HepG2 (cell line): Measurements from ENCODE around the gene KRCC1. TPM values are rescaled to one million over a fixed set of nuclear protein-coding genes. Genes with fewer than 3 reads are reported as not detected.

Experiments
- ATAC-seq: fragments of 200-7000 bp; cut with Tn5 transposase; 3 replicates; pipeline ENCODE4 v1.9.1; 2020; ENCODE audit warnings: mild to moderate bottlenecking, moderate library complexity
- BruUV-seq: library from RNA; stranded (reverse); fragments of 400-500 nt; replicated peaks from 2 replicates; lab custom pipeline; 2021; lab: Mats Ljungman, UMichigan
- CTCF ChIA-PET: fragments of 300-600 bp; formaldehyde crosslinking; extraction: SDS; loops from one replicate; lab custom pipeline; 2021; ENCODE audit warnings: low total read pairs, inconsistent platforms, low intra/inter-chr PET ratio; lab: Yijun Ruan, JAX
- POLR2A ChIA-PET: fragments of 350-600 bp; sonication (Branson Sonifier 250); formaldehyde crosslinking; loops from one replicate; lab custom pipeline; 2020; ENCODE audit warnings: antibody characterized with exemption, inconsistent platforms; lab: Yijun Ruan, JAX
- DNase-seq: peaks from one replicate; pipeline ENCODE4 v3.0.0-alpha.2; 2015; ENCODE audit warnings: low spot score
- FAIRE-seq: peaks from 3 replicates; lab custom pipeline; 2011; peaks lifted over from hg19 to GRCh38; lab: Jason Lieb, UNC
- H2AFZ ChIP-seq: one replicate; pipeline ENCODE4 v1.6.1; 2011; ENCODE audit warnings: low read length, inconsistent platforms
- H3K27ac ChIP-seq: fragments of 300-600 bp; 3 replicates; pipeline ENCODE4 v1.8.0; 2011; ENCODE audit warnings: mixed run types, mild to moderate bottlenecking, mixed read lengths, low read length, inconsistent platforms; ENCODE audit not compliant: insufficient read depth; ENCODE audit errors: extremely low read length
- H3K27me3 ChIP-seq, 2 experiments: fragments of 200-600 bp in 1 of 2; 2 replicates in 1 of 2; 3 replicates in 1 of 2; pipeline versions ENCODE4 v1.6.0 to v1.8.0; 2011; ENCODE audit warnings: low read length in 2 of 2, mild to moderate bottlenecking in 2 of 2, moderate library complexity in 2 of 2, inconsistent platforms in 1 of 2; ENCODE audit not compliant: insufficient read depth in 2 of 2, control insufficient read depth in 1 of 2
- H3K36me3 ChIP-seq, 2 experiments: fragments of 200-600 bp in 1 of 2; replicated peaks in 1 of 2; 2 replicates in 1 of 2; 3 replicates in 1 of 2; pipeline versions ENCODE4 v1.5.1 to v1.8.0; 2011; ENCODE audit warnings: low read length in 2 of 2, inconsistent platforms in 1 of 2; ENCODE audit not compliant: insufficient read depth in 2 of 2, control insufficient read depth in 1 of 2
- H3K4me1 ChIP-seq: 2 replicates; pipeline ENCODE4 v1.5.1; 2012; ENCODE audit warnings: low read length, inconsistent platforms; ENCODE audit not compliant: insufficient read depth
- H3K4me2 ChIP-seq: 2 replicates; pipeline ENCODE4 v1.6.0; 2011; ENCODE audit warnings: low read depth, low read length, inconsistent platforms
- H3K4me3 ChIP-seq, 3 experiments: fragments of 200-600 bp in 1 of 3; sonication (generic), shearing (Covaris generic) in 1 of 3; replicated peaks in 1 of 3; 2 replicates each; pipeline ENCODE4 v1.5.1; 2011 to 2016; ENCODE audit warnings: low read length in 3 of 3, inconsistent platforms in 2 of 3, low read depth in 2 of 3, mild to moderate bottlenecking in 2 of 3, control low read depth in 1 of 3, mixed read lengths in 1 of 3; ENCODE audit not compliant: insufficient read depth in 1 of 3
- H3K79me2 ChIP-seq: one replicate; pipeline ENCODE4 v1.6.1; 2011; ENCODE audit warnings: low read length, inconsistent platforms; ENCODE audit not compliant: insufficient read depth
- H3K9ac ChIP-seq: 2 replicates; pipeline ENCODE4 v1.6.0; 2011; ENCODE audit warnings: mild to moderate bottlenecking, low read depth, low read length, inconsistent platforms; ENCODE audit not compliant: insufficient read depth
- H3K9me3 ChIP-seq: 2 replicates; pipeline ENCODE4 v1.5.1; 2012; ENCODE audit warnings: mild to moderate bottlenecking, low read length
- H4K20me1 ChIP-seq: 2 replicates; pipeline ENCODE4 v1.6.0; 2011; ENCODE audit warnings: inconsistent platforms, mild to moderate bottlenecking, low read length, moderate library complexity; ENCODE audit not compliant: insufficient read depth
- BCL6 ChIP-seq: IDR thresholded peaks from 2 replicates; pipeline ENCODE4 v1.6.1; 2016; ENCODE audit warnings: missing genetic modification reagents, missing compliant biosample characterization
- CBX1 ChIP-seq: IDR thresholded peaks from one replicate; pipeline ENCODE4 v1.6.1; 2016; ENCODE audit warnings: antibody characterized with exemption, low read depth
- ISL2 ChIP-seq: sonication (generic); formaldehyde crosslinking; IDR thresholded peaks from 2 replicates; pipeline ENCODE4 v1.5.0; 2020; ENCODE audit warnings: missing genetic modification reagents
- NFE2L1 ChIP-seq: sonication (generic); formaldehyde crosslinking; IDR thresholded peaks from 2 replicates; pipeline ENCODE4 v1.4.0; 2020; ENCODE audit warnings: missing genetic modification reagents, mild to moderate bottlenecking, borderline replicate concordance
- SAFB2 ChIP-seq: sonication (generic); formaldehyde crosslinking; IDR thresholded peaks from 2 replicates; pipeline ENCODE4 v1.5.1; 2020; ENCODE audit warnings: missing genetic modification reagents, low read depth, mild to moderate bottlenecking, borderline replicate concordance
- STAG1 ChIP-seq: sonication (generic); formaldehyde crosslinking; IDR thresholded peaks from 2 replicates; pipeline ENCODE4 v1.4.0; 2020; ENCODE audit warnings: missing genetic modification reagents
- TCF12 ChIP-seq, 2 experiments: fragments of 450-650 bp in 1 of 2; sonication (generic) in 1 of 2; formaldehyde crosslinking in 1 of 2; IDR thresholded peaks; 2 replicates each; pipeline versions ENCODE4 v1.6.1 to v1.8.0; 2017 to 2022; ENCODE audit warnings: antibody characterized with exemption in 1 of 2, mild to moderate bottlenecking in 1 of 2, missing genetic modification reagents in 1 of 2, moderate library complexity in 1 of 2
- ZFP36L1 ChIP-seq: sonication (generic); formaldehyde crosslinking; IDR thresholded peaks from 2 replicates; pipeline ENCODE4 v1.8.0; 2022; ENCODE audit warnings: mild to moderate bottlenecking, missing genetic modification reagents, moderate library complexity
- ZNF576 ChIP-seq: sonication (generic); formaldehyde crosslinking; IDR thresholded peaks from 2 replicates; pipeline ENCODE4 v1.4.0; 2020; ENCODE audit warnings: mild to moderate bottlenecking, missing genetic modification reagents
- ZNF720 ChIP-seq: sonication (generic); formaldehyde crosslinking; IDR thresholded peaks from 2 replicates; pipeline ENCODE4 v1.4.0; 2020; ENCODE audit warnings: missing genetic modification reagents
- ZNF747 ChIP-seq: sonication (generic); formaldehyde crosslinking; IDR thresholded peaks from 2 replicates; pipeline ENCODE4 v1.8.1; 2023; ENCODE audit warnings: missing genetic modification reagents, mild to moderate bottlenecking, borderline replicate concordance
- ZNF768 ChIP-seq: sonication (generic); formaldehyde crosslinking; IDR thresholded peaks from 2 replicates; pipeline ENCODE4 v1.4.0; 2020; ENCODE audit warnings: missing genetic modification reagents
- ZNF775 ChIP-seq: sonication (generic); formaldehyde crosslinking; IDR thresholded peaks from 2 replicates; pipeline ENCODE4 v1.4.0; 2020; ENCODE audit warnings: missing genetic modification reagents, mild to moderate bottlenecking, moderate library complexity, borderline replicate concordance
- WGBS: methylation state at CpG from one replicate; pipeline ENCODE4 v1.1.6; 2017; ENCODE audit warnings: low lambda C conversion rate; 5-methylcytosine and 5-hydroxymethylcytosine counted together
- in situ Hi-C: cut with HindIII; loops from 2 replicates; pipeline ENCODE4 v1.10.0; 2017; ENCODE audit warnings: low pct_unique_long_range_greater_than_20kb; ENCODE audit not compliant: extremely low pct_ligation_motif_present
- intact Hi-C: fragments of 100-400 bp; cut with micrococcal nuclease; formaldehyde crosslinking; loops from one replicate; pipeline ENCODE4 v1.10.0; 2022; ENCODE audit not compliant: unreplicated experiment
- polyA plus RNA-seq, 8 experiments: library from polyadenylated mRNA; depleted of rRNA in 3 of 8; stranded (reverse) in 7 of 8; unstranded in 1 of 8; fragments of >200 nt; fragmentation: Illumina TruSeq in 4 of 8; extraction: Trizol in 4 of 8; gene quantifications; 2 replicates each; pipeline versions ENCODE4 v1.2.1 to v1.2.3, GENCODE V29; 2011 to 2016; ENCODE audit warnings: low read depth in 4 of 8, missing spikeins in 1 of 8, mixed read lengths in 1 of 8; ENCODE audit not compliant: insufficient read depth in 1 of 8
- total RNA-seq, 5 experiments: library from RNA; depleted of rRNA; stranded (reverse); fragments of >200 nt; fragmentation: Illumina TruSeq; extraction: Trizol; gene quantifications; 2 replicates each; pipeline ENCODE4 v1.2.3, GENCODE V29; 2016; ENCODE audit warnings: low read depth in 1 of 5
- TF ChIP-seq, protein P1 (sequence below): sonication (generic); formaldehyde crosslinking; IDR thresholded peaks from 2 replicates; pipeline ENCODE4 v1.4.0; 2020; ENCODE audit warnings: mild to moderate bottlenecking, low read depth, missing genetic modification reagents
- TF ChIP-seq, protein P2 (sequence below): sonication (generic); formaldehyde crosslinking; IDR thresholded peaks from 2 replicates; pipeline ENCODE4 v1.4.0; 2020; ENCODE audit warnings: mild to moderate bottlenecking, missing genetic modification reagents
- TF ChIP-seq, protein P3 (sequence below): IDR thresholded peaks from 2 replicates; pipeline ENCODE4 v1.6.1; 2016; ENCODE audit warnings: low read depth
- TF ChIP-seq, protein P4 (sequence below): sonication (generic); formaldehyde crosslinking; IDR thresholded peaks from 2 replicates; pipeline ENCODE4 v1.5.0; 2020; ENCODE audit warnings: mild to moderate bottlenecking, missing genetic modification reagents

KRCC1 gene
- total and polyA plus RNA-seq, 2 of the 13 experiments (the other 11 are each of a cell fraction or from before 2014, with no cell fraction given), result 6.5 to 7.7 TPM

DNA sequence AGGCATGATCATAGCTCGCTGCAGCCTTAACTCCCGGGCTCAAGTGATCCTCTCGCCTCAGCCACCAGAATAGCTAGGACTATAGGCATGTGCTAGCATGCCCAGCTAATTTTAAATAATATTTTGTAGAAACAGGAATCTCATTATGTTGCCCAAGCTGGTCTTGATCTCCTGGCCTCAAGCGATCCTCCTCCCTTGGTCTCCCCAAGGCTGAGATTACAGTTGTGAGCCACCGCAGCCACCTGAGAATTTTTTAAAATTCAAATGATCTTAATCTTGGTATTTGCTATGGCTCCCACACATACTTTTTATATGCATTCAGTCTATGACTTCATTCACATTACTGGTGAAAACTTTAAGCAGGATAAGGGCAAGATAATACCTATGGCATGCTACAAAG is 13.1 kb downstream of the KRCC1 start:
- Histone ChIP-seq H3K9ac (no peak overlapping the region), H3K79me2 (no peaks in the 10 kb centered on the region), H3K4me3 (no peak overlapping the region), H3K4me2 (no peak overlapping the region), H3K4me1 (peaks cover 15% of the 10 kb centered on the region), H3K27ac (no peak overlapping the region), H3K36me3 (no peaks in the 10 kb centered on the region), H4K20me1 (no peaks in the 10 kb centered on the region), H3K27me3 (no peaks in the 10 kb centered on the region), H3K9me3 (no peaks in the 10 kb centered on the region), H2AFZ (no peak overlapping the region)
- CTCF ChIA-PET, result no interaction called here
- in situ Hi-C loops, result no loop called here
- intact Hi-C loops, result no loop called here
- FAIRE-seq, result no peak
- WGBS, result 98% methylated on average over 5 of the region's 5 CpGs
- no TSS peak for BruUV-seq
- ATAC-seq, result no peak
- POLR2A ChIA-PET, result interaction anchor here (1.5 kb wide), 1 partner anchor 27 kb away, joined by 4 read pairs; the partner anchor contains the start of gene RNU2-63P
- DNase-seq, result no peak
- TF ChIP-seq BCL6 (no peak), TCF12 (IDR thresholded peaks at IDR 0.05) (no peak), TCF12 (CRISPR knock-in tag; IDR thresholded peaks at IDR 0.05) (no peak), ZNF720 (no peak), NFE2L1 (CRISPR knock-in tag) (no peak), SAFB2 (CRISPR knock-in tag) (no peak), ISL2 (no peak), STAG1 (CRISPR knock-in tag) (no peak), ZNF775 (CRISPR knock-in tag) (no peak), ZNF768 (CRISPR knock-in tag) (no peak), ZFP36L1 (CRISPR knock-in tag) (no peak), ZNF747 (CRISPR knock-in tag) (no peak), ZNF576 (CRISPR knock-in tag) (no peak), CBX1 (no peak)
- TF ChIP-seq, protein P1, sequence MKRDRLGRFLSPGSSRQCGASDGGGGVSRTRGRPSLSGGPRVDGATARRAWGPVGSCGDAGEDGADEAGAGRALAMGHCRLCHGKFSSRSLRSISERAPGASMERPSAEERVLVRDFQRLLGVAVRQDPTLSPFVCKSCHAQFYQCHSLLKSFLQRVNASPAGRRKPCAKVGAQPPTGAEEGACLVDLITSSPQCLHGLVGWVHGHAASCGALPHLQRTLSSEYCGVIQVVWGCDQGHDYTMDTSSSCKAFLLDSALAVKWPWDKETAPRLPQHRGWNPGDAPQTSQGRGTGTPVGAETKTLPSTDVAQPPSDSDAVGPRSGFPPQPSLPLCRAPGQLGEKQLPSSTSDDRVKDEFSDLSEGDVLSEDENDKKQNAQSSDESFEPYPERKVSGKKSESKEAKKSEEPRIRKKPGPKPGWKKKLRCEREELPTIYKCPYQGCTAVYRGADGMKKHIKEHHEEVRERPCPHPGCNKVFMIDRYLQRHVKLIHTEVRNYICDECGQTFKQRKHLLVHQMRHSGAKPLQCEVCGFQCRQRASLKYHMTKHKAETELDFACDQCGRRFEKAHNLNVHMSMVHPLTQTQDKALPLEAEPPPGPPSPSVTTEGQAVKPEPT (CRISPR knock-in tag), result no peak
- TF ChIP-seq, protein P2, sequence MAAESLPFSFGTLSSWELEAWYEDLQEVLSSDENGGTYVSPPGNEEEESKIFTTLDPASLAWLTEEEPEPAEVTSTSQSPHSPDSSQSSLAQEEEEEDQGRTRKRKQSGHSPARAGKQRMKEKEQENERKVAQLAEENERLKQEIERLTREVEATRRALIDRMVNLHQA (CRISPR knock-in tag), result no peak
- TF ChIP-seq, protein P3, sequence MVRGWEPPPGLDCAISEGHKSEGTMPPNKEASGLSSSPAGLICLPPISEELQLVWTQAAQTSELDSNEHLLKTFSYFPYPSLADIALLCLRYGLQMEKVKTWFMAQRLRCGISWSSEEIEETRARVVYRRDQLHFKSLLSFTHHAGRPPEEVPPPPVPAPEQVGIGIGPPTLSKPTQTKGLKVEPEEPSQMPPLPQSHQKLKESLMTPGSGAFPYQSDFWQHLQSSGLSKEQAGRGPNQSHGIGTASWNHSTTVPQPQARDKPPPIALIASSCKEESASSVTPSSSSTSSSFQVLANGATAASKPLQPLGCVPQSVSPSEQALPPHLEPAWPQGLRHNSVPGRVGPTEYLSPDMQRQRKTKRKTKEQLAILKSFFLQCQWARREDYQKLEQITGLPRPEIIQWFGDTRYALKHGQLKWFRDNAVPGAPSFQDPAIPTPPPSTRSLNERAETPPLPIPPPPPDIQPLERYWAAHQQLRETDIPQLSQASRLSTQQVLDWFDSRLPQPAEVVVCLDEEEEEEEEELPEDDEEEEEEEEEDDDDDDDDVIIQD, result no peak
- TF ChIP-seq, protein P4, sequence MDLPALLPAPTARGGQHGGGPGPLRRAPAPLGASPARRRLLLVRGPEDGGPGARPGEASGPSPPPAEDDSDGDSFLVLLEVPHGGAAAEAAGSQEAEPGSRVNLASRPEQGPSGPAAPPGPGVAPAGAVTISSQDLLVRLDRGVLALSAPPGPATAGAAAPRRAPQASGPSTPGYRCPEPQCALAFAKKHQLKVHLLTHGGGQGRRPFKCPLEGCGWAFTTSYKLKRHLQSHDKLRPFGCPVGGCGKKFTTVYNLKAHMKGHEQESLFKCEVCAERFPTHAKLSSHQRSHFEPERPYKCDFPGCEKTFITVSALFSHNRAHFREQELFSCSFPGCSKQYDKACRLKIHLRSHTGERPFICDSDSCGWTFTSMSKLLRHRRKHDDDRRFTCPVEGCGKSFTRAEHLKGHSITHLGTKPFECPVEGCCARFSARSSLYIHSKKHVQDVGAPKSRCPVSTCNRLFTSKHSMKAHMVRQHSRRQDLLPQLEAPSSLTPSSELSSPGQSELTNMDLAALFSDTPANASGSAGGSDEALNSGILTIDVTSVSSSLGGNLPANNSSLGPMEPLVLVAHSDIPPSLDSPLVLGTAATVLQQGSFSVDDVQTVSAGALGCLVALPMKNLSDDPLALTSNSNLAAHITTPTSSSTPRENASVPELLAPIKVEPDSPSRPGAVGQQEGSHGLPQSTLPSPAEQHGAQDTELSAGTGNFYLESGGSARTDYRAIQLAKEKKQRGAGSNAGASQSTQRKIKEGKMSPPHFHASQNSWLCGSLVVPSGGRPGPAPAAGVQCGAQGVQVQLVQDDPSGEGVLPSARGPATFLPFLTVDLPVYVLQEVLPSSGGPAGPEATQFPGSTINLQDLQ (CRISPR knock-in tag), result no peak
